HG03575 (cell line): ENCODE measurements around the gene INPP5D.
"Not testable (repeated sequence)": the region's sequence is repeated elsewhere in the genome, so short reads cannot be mapped to it uniquely, and the experiment has no call there.

ENCODE experiments used
- ATAC-seq: cut with Tn5 transposase; IDR thresholded peaks from one replicate; pipeline ENCODE4 v1.9.1; 2021; ENCODE audit not compliant: unreplicated experiment, insufficient number of reproducible peaks, low FRiP score; ENCODE audit errors: extremely low read depth

INPP5D gene

DNA sequence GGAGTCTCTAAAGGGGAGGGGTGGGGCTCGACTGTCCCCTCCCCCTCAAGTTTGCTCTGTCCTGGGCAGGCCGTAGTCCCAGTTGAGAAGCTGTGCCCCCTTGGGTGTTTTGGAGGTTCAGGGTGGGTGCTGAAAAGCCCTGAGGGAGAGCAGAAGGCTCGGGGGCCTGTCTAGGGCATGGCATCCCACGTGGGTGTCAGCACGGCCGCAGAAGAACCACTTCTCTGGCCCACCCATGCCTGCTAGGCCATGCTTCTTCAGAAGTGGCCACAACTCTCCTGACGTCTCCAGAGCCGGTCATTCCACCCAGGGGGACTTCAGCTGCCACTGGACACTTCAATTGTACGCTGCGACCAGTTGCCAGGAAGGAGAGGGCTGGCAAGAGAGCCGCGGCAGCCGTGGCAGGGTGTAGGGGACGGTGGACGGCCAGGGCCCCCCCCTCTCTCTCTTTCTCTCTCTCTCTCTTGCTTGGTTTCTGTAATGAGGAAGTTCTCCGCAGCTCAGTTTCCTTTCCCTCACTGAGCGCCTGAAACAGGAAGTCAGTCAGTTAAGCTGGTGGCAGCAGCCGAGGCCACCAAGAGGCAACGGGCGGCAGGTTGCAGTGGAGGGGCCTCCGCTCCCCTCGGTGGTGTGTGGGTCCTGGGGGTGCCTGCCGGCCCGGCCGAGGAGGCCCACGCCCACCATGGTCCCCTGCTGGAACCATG, at the start of gene INPP5D:
TSS of gene INPP5D (plus strand) at position 546 of the 704 bp plus-strand sequence. CDS start at position 683, 137 bp downstream.
- no peak for ATAC-seq

DNA sequence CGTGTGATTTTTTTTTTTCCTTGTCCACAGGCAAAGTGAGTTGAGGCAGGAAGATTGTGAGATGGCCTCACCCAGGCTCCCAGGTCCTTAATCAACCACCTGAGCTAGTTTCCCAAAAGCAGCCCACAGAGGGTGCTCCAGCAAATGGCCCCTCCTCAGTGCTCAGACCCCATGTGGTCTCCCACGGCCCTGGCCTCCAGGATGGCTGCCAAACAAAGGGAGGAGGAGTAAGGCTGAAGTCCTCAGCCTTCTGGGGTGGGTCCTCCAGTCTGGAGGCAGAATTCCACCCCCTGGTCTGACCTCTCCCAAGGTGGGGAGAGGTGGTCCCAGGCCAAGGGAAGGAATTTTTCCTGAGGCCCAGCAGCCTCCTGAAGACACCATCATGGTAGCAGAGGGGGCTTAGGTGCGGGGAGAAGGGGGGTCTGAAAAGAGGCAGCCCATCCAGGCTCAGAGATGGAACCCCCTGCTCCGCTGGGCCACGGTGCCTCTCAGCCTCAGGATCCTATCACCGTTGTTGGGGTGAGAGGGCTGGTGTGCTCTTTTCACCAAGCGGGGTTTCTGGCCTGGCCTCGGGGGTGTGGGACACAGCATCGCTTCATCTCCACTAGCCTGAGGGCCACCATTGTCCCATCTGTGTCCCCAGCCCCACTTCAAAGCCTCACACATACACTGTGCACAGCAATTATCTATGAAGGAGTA, 49.4 kb upstream of the INPP5D start:
- no peak for ATAC-seq

- no peak for ATAC-seq
Measured at GRCh38 chr2:233011268-233011650, 48.9 kb upstream of the INPP5D start.

DNA sequence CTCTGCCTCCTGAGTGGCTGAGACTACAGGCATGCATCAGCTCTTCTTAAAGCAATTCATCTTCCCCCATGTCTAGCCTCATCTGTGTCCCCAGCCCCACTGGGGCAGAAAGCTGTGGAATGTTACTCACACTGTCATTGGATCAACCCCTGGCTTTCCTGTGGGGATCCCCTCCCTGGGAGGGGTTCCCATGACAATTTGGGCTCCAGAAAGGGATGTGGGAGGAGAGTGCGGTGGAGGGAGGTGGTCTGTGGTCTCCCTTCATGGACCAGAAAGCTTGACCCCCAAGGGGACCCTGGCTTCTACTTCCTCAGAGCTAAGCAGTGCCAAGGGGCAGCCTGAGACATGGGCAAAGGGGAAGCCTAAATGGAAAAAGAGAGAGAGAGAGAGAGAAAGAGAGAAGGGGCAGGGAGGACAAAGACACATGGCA, 48.4 kb upstream of the INPP5D start:
- ATAC-seq: no peak

DNA sequence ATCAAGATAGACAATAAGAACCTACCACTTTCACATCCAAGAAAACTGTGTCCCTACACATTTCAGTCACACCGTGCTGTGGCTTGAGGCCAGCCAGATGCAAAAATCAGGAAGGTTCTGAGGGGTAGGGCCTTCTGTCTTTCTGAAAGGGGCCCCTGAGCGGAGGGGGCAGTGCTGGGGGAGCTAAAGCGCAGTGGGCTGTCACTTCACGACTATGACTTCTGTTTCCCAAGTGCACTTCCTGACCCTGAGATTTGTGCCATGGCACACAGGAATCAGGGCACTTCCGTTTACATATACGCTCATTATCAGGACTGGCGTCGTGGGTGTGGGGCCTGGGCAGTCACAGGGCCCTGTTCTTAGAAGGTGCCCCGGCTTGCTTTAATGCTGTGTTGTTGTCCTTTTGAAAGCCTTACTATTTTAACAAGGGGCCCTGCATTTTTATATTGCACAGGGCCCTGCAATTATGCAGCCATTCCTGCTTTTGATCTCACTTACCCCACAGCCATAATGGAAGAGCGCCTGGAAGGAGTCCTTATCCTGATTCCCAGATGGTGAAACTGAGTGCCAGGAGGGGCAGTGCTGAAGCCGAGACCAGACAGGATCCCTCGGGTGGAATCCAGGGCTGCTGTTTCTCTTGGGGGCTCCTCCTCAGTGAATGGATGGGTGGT, 47.7 kb upstream of the INPP5D start:
- ATAC-seq: no peak

DNA sequence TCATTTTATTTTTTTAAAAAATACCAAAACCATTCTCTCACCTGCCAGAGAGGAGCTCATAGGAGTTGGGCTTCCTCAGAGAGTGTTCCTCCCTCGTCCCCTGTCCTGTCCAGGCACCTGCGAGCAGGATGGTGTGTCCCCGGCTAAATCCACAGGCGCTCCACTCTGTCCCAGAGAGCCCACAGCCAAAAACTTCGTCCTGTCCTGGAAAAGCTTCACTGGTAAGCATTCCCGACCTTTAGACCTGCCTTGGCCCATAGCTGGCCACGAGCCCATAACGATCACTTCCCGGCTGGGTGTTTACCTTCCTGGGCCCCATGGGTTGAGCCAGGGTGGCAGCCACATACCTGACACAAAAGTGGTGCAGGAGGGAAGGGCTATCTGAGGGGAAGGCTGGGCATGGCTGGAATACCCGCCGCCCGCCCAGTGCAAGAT, 47.1 kb upstream of the INPP5D start, which contains the start of gene NGEF:
TSS of gene NGEF (minus strand) at position 230 of the 435 bp plus-strand sequence. CDS start 38,366 bp downstream, outside the sequence.
- ATAC-seq: no peak

- ATAC-seq: no peak
Measured at GRCh38 chr2:233013650-233014049, 46.5 kb upstream of the INPP5D start.

GRCh38 chr2:233015019-233015645, 45.0 kb upstream of the INPP5D start:
- ATAC-seq: no peak

GRCh38 chr2:233017947-233018346, 42.2 kb upstream of the INPP5D start:
- no peak for ATAC-seq

GRCh38 chr2:233019610-233020009, 40.5 kb upstream of the INPP5D start:
- not testable (repeated sequence) for ATAC-seq

DNA sequence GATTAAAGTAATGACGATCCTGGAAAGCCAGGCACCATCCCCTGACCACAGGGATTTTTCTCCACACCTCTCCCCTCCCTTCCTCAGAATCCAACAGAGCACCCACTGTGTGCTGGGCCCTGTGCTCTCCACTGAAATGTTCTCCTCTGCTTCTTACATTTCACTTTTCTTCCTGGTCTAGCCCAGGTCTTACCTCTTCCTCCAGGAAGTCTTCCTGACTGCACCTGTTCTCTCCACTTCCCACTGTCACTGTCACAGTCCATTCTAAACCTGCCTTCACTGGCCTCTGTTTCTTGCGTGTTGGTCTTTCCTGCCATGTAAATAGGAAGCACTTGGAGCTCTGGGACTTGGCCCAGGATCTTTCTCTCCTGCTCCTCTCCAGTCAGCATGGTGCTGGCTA, 39.7 kb upstream of the INPP5D start:
- ATAC-seq: no peak

GRCh38 chr2:233021771-233022170, 38.4 kb upstream of the INPP5D start:
- no peak for ATAC-seq

DNA sequence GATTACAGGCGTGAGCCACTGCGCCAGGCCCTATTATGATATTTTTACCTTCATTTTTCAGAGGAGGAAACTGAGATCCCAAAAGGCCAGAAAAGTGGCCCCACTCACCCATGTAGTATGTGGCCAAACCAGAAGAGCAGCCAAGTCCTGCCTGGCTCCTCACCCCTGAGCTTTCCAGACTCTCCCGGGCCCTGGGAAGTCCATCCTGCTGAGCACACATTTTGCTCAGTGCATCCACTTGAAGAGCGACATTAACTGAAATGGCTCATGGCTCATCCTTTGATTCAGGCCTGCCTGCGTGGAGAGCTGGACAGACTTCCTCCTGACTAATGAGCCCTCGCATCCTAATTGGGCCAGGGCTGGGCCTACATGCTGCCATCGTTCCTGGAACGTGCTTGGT, 37.6 kb upstream of the INPP5D start:
- ATAC-seq: no peak

- ATAC-seq: no peak
Measured at GRCh38 chr2:233023007-233023760, 37.0 kb upstream of the INPP5D start.

- ATAC-seq: no peak
Measured at GRCh38 chr2:233023761-233024410, 36.3 kb upstream of the INPP5D start.

DNA sequence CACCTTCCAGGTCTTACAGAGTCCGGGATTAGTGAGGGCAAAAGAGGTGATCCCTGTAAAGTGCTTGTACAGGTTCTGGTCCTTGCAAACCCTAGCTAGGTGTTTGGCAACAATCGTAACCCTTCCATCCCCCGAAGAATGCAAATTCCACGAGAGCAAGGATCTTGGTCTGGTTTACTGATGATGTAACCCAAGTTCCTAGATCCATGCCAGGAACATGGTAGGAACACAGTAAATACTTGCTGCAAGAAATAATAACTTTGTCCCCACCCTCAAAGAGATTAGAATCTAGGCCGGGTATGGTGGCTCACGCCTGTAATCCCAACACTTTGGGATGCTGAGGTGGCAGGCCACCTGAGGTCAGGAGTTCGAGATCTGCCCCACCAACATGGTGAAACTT, 34.4 kb upstream of the INPP5D start:
- ATAC-seq: no peak

DNA sequence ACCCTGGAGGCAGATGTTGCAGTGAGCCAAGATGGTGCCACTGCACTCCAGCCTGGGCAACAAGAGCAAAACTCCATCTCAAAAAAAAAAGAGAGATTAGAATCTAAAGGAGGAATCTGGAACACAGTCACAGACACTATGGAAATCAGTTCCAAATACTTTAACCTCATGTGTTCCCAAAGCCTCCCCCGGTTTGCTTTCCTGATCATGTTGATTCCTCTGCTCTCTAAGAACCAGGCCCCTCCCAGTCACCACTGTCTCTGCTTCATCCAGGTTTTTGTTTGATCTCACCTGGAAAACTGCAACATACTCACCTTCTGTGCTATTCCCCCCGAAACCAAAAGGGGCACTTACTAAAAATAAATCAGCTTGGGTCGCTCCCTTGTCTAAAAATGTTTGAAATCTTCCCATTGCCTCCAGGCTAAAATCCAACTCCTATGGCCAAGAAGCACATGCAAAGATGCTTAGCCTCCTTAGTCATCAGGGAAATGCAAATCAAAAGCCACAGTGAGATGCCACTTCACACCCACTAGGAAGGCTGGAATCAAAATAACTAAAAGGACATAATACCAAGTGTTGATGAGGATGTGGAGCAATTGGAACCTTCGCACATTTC, 33.8 kb upstream of the INPP5D start:
- ATAC-seq: no peak

DNA sequence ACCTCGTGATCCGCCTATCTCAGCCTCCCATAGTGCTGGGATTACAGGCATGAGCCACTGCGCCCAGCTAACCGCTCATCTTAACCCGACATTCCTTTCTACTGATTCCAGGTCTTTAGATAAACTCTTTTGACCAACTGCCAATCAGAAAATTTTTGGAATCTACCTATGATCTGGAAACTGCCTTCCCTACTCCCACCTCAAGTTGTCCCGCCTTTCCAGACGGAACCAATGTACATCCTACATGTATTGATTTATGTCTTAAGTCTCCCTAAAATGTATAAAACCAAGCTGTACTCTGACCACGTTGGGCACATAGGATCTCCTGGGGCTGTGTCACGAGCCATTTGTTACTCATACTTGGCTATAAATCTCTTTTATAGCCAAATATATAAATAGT, 30.8 kb upstream of the INPP5D start:
- ATAC-seq: no peak
